WTC11 (cell line): ENCODE measurements around the gene CCBE1. TPM values are rescaled to one million over a fixed set of nuclear protein-coding genes. Genes with fewer than 3 reads are reported as not detected.

Source experiments
- ATAC-seq: fragments of 200-7000 bp; cut with Tn5 transposase; 2 replicates; pipeline ENCODE4 v1.10.0; 2021; ENCODE audit warnings: mild to moderate bottlenecking, moderate library complexity
- CTCF ChIA-PET: fragments of 300-600 bp; sonication (Branson Sonifier 250); formaldehyde crosslinking; loops from one replicate; lab custom pipeline; 2021; ENCODE audit warnings: antibody characterized with exemption; lab: Charles Lee
- POLR2A ChIA-PET: fragments of 350-600 bp; sonication (Branson Sonifier 250); formaldehyde crosslinking; loops from one replicate; lab custom pipeline; 2021; ENCODE audit warnings: antibody characterized with exemption; lab: Charles Lee
- DNase-seq: peaks from one replicate; pipeline ENCODE4 v3.0.0; 2021; ENCODE audit warnings: low spot score
- H3K27ac Mint-ChIP-seq: 2 replicates; pipeline ENCODE4 v1.8.0; 2021; ENCODE audit warnings: mixed read lengths
- H3K27me3 Mint-ChIP-seq: 2 replicates; pipeline ENCODE4 v1.8.0; 2021; ENCODE audit warnings: low read depth, mild to moderate bottlenecking, moderate library complexity, mixed read lengths
- H3K36me3 Mint-ChIP-seq: 2 replicates; pipeline ENCODE4 v1.8.0; 2021; ENCODE audit warnings: mixed read lengths
- H3K4me1 Mint-ChIP-seq: 2 replicates; pipeline ENCODE4 v1.8.0; 2022; ENCODE audit warnings: mixed read lengths
- H3K4me3 Mint-ChIP-seq: 2 replicates; pipeline ENCODE4 v1.8.0; 2021; ENCODE audit warnings: mild to moderate bottlenecking, moderate library complexity, mixed read lengths
- H3K9me3 Mint-ChIP-seq: 2 replicates; pipeline ENCODE4 v1.8.0; 2021; ENCODE audit warnings: mixed read lengths
- CBFB ChIP-seq: sonication (generic); formaldehyde crosslinking; IDR thresholded peaks from 2 replicates; pipeline ENCODE4 v1.8.1; 2022; ENCODE audit warnings: mild to moderate bottlenecking, low read depth, missing genetic modification reagents
- CREB1 ChIP-seq: sonication (generic); formaldehyde crosslinking; IDR thresholded peaks from 2 replicates; pipeline ENCODE4 v1.8.0; 2023; ENCODE audit warnings: mild to moderate bottlenecking, missing genetic modification reagents
- GABPB1 ChIP-seq: sonication (generic); formaldehyde crosslinking; IDR thresholded peaks from 2 replicates; pipeline ENCODE4 v1.8.1; 2023; ENCODE audit warnings: mild to moderate bottlenecking, missing genetic modification reagents
- JUN ChIP-seq: sonication (generic); formaldehyde crosslinking; IDR thresholded peaks from 2 replicates; pipeline ENCODE4 v1.8.0; 2023; ENCODE audit warnings: mild to moderate bottlenecking, missing genetic modification reagents
- MXD4 ChIP-seq: fragments of 250-450 bp; sonication (Bioruptor Pico); IDR thresholded peaks from 2 replicates; pipeline ENCODE4 v1.8.0; 2021; ENCODE audit warnings: mild to moderate bottlenecking, moderate library complexity, borderline replicate concordance
- NFE2L1 ChIP-seq: sonication (generic); formaldehyde crosslinking; IDR thresholded peaks from 2 replicates; pipeline ENCODE4 v1.8.1; 2023; ENCODE audit warnings: missing genetic modification reagents
- PRRX2 ChIP-seq: fragments of 250-450 bp; sonication (Bioruptor Pico); IDR thresholded peaks from 2 replicates; pipeline ENCODE4 v1.8.0; 2021; ENCODE audit warnings: mild to moderate bottlenecking
- RORB ChIP-seq: fragments of 250-450 bp; sonication (Bioruptor Pico); IDR thresholded peaks from 2 replicates; pipeline ENCODE4 v1.9.0; 2021; ENCODE audit warnings: mild to moderate bottlenecking
- TCF7 ChIP-seq: sonication (generic); formaldehyde crosslinking; IDR thresholded peaks from 2 replicates; pipeline ENCODE4 v1.8.0; 2022; ENCODE audit warnings: mild to moderate bottlenecking, low read depth, missing genetic modification reagents, moderate library complexity
- ZNF138 ChIP-seq: sonication (generic); formaldehyde crosslinking; conservative IDR thresholded peaks from 2 replicates; pipeline ENCODE4 v1.8.1; 2022; ENCODE audit warnings: mild to moderate bottlenecking, moderate library complexity, missing genetic modification reagents
- ZNF317 ChIP-seq: sonication (generic); formaldehyde crosslinking; IDR thresholded peaks from 2 replicates; pipeline ENCODE4 v1.8.1; 2023; ENCODE audit warnings: low read depth, mild to moderate bottlenecking, moderate library complexity, missing genetic modification reagents, borderline replicate concordance
- total RNA-seq: library from RNA; stranded (reverse); gene quantifications from 3 replicates; pipeline ENCODE4 v1.2.3, GENCODE V29; 2021
- TF ChIP-seq, protein P1 (sequence below): sonication (generic); formaldehyde crosslinking; IDR thresholded peaks from 2 replicates; pipeline ENCODE4 v1.8.0; 2022; ENCODE audit warnings: mild to moderate bottlenecking, missing genetic modification reagents
- TF ChIP-seq, protein P2 (sequence below): sonication (generic); formaldehyde crosslinking; IDR thresholded peaks from 2 replicates; pipeline ENCODE4 v1.8.1; 2023; ENCODE audit warnings: mild to moderate bottlenecking, moderate library complexity, missing genetic modification reagents
- TF ChIP-seq, protein P3 (sequence below): sonication (generic); formaldehyde crosslinking; IDR thresholded peaks from 2 replicates; pipeline ENCODE4 v1.8.0; 2023; ENCODE audit warnings: missing genetic modification reagents
- TF ChIP-seq, protein P4 (sequence below): sonication (generic); formaldehyde crosslinking; conservative IDR thresholded peaks from 2 replicates; pipeline ENCODE4 v1.8.1; 2023; ENCODE audit warnings: mild to moderate bottlenecking, low read depth, missing genetic modification reagents, moderate library complexity

CCBE1 gene
- total RNA-seq, 1 experiment from 2014 or later: 9.7 TPM

DNA sequence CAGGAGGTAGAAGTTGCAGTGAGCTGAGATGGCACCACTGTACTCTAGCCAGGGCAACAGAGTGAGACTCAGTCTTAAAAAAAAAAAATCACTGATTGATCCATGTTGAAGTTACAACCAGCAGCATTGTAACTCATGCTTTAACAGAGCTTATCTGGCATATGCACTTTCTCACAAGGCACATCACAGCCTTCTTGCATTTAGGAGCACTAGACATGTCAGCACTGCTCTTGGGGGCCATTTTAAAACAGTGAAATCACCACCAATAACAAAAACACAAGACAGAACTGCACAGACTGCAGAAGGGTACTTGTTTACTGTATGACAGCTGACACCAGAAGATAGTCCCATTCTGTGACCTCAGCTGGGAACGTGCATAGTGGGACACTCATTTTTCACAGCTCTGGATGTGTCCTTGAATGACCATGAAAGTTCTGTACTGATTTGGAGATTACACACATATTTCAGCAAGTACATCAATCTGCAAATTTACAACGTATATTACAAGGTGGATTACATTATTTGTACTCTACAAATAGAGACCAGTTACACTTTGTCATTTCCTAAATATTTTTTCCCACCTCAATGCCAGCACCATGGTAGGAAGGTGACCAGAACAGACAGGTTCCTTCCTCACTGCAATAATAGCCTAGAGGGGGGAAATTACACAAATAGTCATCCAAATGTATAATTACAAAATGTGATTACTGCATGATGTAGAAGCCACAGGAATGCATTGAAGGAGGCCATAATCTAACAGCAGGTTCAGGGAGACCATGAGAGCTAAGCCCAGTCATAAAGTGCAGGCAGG, 35.1 kb downstream of the CCBE1 start (continued):
- TF ChIP-seq ZNF317 (CRISPR knock-in tag): no peak
- no peak for TF ChIP-seq ZNF138 (CRISPR knock-in tag)
- TF ChIP-seq CBFB (CRISPR knock-in tag): no peak
- no peak for TF ChIP-seq TCF7 (CRISPR knock-in tag)
- TF ChIP-seq, protein P1, sequence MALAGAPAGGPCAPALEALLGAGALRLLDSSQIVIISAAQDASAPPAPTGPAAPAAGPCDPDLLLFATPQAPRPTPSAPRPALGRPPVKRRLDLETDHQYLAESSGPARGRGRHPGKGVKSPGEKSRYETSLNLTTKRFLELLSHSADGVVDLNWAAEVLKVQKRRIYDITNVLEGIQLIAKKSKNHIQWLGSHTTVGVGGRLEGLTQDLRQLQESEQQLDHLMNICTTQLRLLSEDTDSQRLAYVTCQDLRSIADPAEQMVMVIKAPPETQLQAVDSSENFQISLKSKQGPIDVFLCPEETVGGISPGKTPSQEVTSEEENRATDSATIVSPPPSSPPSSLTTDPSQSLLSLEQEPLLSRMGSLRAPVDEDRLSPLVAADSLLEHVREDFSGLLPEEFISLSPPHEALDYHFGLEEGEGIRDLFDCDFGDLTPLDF (CRISPR knock-in tag): no peak

DNA sequence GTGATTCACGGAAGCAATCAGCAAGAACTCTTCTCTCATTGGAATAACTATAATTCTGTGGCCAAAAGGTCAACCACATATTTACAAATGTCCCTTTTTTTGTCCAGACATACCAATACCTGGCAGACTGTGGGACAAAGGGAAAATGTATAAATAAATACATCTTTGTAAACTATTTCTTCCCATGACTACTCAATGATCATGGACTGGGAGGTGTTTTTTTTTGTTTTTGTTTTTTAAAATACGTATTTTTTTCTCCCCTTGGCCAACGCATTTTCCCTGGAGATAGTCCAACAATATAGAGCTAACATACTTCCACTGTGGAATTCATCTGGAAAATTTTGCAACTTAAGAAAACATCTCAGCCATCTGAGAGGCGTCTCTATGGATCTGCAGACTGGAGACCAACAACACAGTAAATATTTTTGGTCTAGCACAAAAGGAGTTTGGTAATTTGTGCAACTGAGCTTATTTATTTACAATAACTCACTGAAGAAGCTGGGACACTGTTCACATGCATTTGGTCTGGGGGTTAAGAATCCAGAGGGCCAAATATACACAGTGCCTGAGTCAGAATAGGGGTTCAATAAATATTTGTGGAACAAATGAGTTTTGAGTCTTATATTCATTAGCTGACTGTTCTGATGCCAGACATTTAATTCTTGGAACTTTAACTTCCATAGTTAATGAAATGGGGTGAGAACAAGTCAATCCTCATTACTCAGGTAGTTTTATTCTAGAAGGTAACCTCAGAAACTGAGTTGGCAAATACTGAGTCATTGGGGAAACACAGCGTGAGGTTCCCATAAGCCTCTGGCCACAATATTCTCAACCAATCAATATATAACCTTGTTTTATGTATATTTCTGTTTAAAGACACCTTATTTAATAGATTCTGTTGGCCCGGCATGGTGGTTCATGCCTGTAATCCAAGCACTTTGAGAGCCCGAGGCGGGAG, 36.2 kb downstream of the CCBE1 start:
- ChIA-PET POLR2A (no interaction called here), CTCF (interaction anchor here (1.2 kb wide), 1 partner anchor 36 kb away, joined by 5 read pairs; the partner anchor contains the start of gene CCBE1)
- TF ChIP-seq JUN (CRISPR knock-in tag) (no peak), NFE2L1 (CRISPR knock-in tag) (no peak), MXD4 (CRISPR knock-in tag) (no peak), RORB (no peak), GABPB1 (CRISPR knock-in tag) (no peak)
- TF ChIP-seq, protein P2, sequence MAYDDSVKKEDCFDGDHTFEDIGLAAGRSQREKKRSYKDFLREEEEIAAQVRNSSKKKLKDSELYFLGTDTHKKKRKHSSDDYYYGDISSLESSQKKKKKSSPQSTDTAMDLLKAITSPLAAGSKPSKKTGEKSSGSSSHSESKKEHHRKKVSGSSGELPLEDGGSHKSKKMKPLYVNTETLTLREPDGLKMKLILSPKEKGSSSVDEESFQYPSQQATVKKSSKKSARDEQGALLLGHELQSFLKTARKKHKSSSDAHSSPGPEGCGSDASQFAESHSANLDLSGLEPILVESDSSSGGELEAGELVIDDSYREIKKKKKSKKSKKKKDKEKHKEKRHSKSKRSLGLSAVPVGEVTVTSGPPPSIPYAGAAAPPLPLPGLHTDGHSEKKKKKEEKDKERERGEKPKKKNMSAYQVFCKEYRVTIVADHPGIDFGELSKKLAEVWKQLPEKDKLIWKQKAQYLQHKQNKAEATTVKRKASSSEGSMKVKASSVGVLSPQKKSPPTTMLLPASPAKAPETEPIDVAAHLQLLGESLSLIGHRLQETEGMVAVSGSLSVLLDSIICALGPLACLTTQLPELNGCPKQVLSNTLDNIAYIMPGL (CRISPR knock-in tag): no peak
- TF ChIP-seq, protein P3, sequence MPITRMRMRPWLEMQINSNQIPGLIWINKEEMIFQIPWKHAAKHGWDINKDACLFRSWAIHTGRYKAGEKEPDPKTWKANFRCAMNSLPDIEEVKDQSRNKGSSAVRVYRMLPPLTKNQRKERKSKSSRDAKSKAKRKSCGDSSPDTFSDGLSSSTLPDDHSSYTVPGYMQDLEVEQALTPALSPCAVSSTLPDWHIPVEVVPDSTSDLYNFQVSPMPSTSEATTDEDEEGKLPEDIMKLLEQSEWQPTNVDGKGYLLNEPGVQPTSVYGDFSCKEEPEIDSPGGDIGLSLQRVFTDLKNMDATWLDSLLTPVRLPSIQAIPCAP (CRISPR knock-in tag): no peak
- TF ChIP-seq, protein P4, sequence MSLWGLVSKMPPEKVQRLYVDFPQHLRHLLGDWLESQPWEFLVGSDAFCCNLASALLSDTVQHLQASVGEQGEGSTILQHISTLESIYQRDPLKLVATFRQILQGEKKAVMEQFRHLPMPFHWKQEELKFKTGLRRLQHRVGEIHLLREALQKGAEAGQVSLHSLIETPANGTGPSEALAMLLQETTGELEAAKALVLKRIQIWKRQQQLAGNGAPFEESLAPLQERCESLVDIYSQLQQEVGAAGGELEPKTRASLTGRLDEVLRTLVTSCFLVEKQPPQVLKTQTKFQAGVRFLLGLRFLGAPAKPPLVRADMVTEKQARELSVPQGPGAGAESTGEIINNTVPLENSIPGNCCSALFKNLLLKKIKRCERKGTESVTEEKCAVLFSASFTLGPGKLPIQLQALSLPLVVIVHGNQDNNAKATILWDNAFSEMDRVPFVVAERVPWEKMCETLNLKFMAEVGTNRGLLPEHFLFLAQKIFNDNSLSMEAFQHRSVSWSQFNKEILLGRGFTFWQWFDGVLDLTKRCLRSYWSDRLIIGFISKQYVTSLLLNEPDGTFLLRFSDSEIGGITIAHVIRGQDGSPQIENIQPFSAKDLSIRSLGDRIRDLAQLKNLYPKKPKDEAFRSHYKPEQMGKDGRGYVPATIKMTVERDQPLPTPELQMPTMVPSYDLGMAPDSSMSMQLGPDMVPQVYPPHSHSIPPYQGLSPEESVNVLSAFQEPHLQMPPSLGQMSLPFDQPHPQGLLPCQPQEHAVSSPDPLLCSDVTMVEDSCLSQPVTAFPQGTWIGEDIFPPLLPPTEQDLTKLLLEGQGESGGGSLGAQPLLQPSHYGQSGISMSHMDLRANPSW: no peak
- DNase-seq: no peak
- Mint-ChIP-seq H3K27me3 (no peaks in the 10 kb centered on the region), H3K4me3 (no peak overlapping the region), H3K4me1 (peaks cover 6% of the 10 kb centered on the region), H3K9me3 (no peaks in the 10 kb centered on the region), H3K27ac (no peak overlapping the region), H3K36me3 (no peaks in the 10 kb centered on the region)
- no peak for ATAC-seq

DNA sequence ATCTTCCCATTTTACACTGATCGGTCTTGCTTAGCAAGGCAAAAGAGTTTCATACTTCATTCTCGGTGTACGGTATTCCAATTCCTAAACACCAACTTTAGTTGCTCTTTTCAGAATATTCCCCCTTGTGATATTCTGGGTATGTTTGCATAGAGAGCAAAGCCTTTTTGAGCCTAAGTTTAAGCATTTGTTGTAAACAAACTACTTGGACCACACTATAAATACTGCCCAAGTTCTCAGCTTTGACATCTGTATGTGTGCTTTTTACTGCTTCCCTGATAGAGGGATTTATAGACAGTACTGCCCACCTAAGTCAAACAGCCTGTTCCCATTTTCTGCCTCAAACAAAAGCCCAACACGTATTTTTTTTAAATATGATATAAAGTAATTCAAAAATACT, 36.9 kb downstream of the CCBE1 start:
- Mint-ChIP-seq H3K4me3 (no peak overlapping the region), H3K9me3 (no peaks in the 10 kb centered on the region), H3K27ac (no peak overlapping the region), H3K27me3 (no peaks in the 10 kb centered on the region), H3K4me1 (peaks cover 6% of the 10 kb centered on the region; the same call in 1 of the 2 replicates), H3K36me3 (no peaks in the 10 kb centered on the region)
- CTCF ChIA-PET: interaction anchor here (1.3 to 1.5 kb wide), 3 partner anchors 14 to 37 kb away, joined by 12 to 26 read pairs (median 14); partner anchors contain the start of gene CCBE1
- POLR2A ChIA-PET: no interaction called here
- TF ChIP-seq PRRX2 (CRISPR knock-in tag) (no peak), ZNF317 (CRISPR knock-in tag) (no peak), JUN (CRISPR knock-in tag) (no peak), CREB1 (CRISPR knock-in tag) (no peak)
- TF ChIP-seq, protein P3 (CRISPR knock-in tag): no peak
- TF ChIP-seq, protein P4: no peak
- DNase-seq: no peak
- no peak for ATAC-seq
